GM12872 (cell line): ENCODE measurements around the gene JOSD2.

Source experiments
- CTCF ChIP-seq: IDR thresholded peaks from 3 replicates; pipeline ENCODE4 v1.5.1; 2011; ENCODE audit warnings: low read depth, mild to moderate bottlenecking, low read length, moderate library complexity; ENCODE audit not compliant: insufficient read depth

Gene JOSD2

GRCh38 chr19:50522881-50523280, 11.9 kb upstream of the JOSD2 start:
- no peak for TF ChIP-seq CTCF

GRCh38 chr19:50520822-50521465, 10.0 kb upstream of the JOSD2 start:
- no peak for TF ChIP-seq CTCF

GRCh38 chr19:50519006-50519575, 8.1 kb upstream of the JOSD2 start:
- no peak for TF ChIP-seq CTCF

- TF ChIP-seq CTCF: peak; percentile 16; the same call in 1 of the 3 replicates
These were observed 7.4 kb upstream of the JOSD2 start for GRCh38 chr19:50518091-50519005.

- TF ChIP-seq CTCF: no peak
These were observed 6.7 kb upstream of the JOSD2 start for GRCh38 chr19:50517704-50518075.

GRCh38 chr19:50516964-50517703, 6.1 kb upstream of the JOSD2 start:
- no peak for TF ChIP-seq CTCF

GRCh38 chr19:50516456-50516855, 5.5 kb upstream of the JOSD2 start:
- no peak for TF ChIP-seq CTCF
